Keratinocyte (primary cell): ENCODE data around the gene RNF130. TPM values are rescaled to one million over a fixed set of nuclear protein-coding genes. Genes with fewer than 3 reads are reported as not detected.

Experiments
- DNase-seq: peaks from one replicate; pipeline ENCODE4 v3.0.0-alpha.2; 2011; ENCODE audit warnings: low read depth, missing footprints, low spot score
- FAIRE-seq: peaks from 2 replicates; lab custom pipeline; 2011; peaks lifted over from hg19 to GRCh38; lab: Jason Lieb, UNC
- H2AFZ ChIP-seq: 2 replicates; pipeline ENCODE4 v1.6.0; 2012; ENCODE audit warnings: low read length, control low read depth, inconsistent platforms; ENCODE audit not compliant: control insufficient read depth
- H3K27ac ChIP-seq: 2 replicates; pipeline ENCODE4 v1.5.1; 2011; ENCODE audit warnings: low read length; ENCODE audit not compliant: control insufficient read depth, insufficient read depth
- H3K27me3 ChIP-seq: 3 replicates; pipeline ENCODE4 v1.6.0; 2011; ENCODE audit warnings: low read length; ENCODE audit not compliant: control insufficient read depth, insufficient read depth; ENCODE audit errors: extremely low read depth
- H3K36me3 ChIP-seq, 2 experiments: 2 replicates in 1 of 2; 3 replicates in 1 of 2; pipeline ENCODE4 v1.5.1; 2011; ENCODE audit warnings: low read length in 2 of 2, mild to moderate bottlenecking in 1 of 2; ENCODE audit not compliant: control insufficient read depth in 2 of 2, insufficient read depth in 2 of 2; ENCODE audit errors: extremely low read depth in 1 of 2
- H3K4me1 ChIP-seq: 3 replicates; pipeline ENCODE4 v1.5.1; 2011; ENCODE audit warnings: low read length; ENCODE audit not compliant: control insufficient read depth, insufficient read depth; ENCODE audit errors: extremely low read depth
- H3K4me2 ChIP-seq: 3 replicates; pipeline ENCODE4 v1.6.0; 2011; ENCODE audit warnings: low read depth, low read length; ENCODE audit not compliant: control insufficient read depth, insufficient read depth; ENCODE audit errors: extremely low read depth
- H3K4me3 ChIP-seq, 3 experiments: fragments of 200-600 bp in 1 of 3; sonication (generic) in 1 of 3; 2 replicates in 2 of 3; 3 replicates in 1 of 3; pipeline ENCODE4 v1.5.1; 2011 to 2016; ENCODE audit warnings: low read length in 3 of 3, mild to moderate bottlenecking in 3 of 3, control low read depth in 2 of 3, inconsistent platforms in 1 of 3, low read depth in 1 of 3, mixed read lengths in 1 of 3, mixed run types in 1 of 3, moderate library complexity in 1 of 3; ENCODE audit not compliant: control insufficient read depth in 2 of 3, insufficient read depth in 2 of 3; ENCODE audit errors: extremely low read depth in 1 of 3
- H3K79me2 ChIP-seq: 2 replicates; pipeline ENCODE4 v1.6.0; 2012; ENCODE audit warnings: low read length; ENCODE audit not compliant: control insufficient read depth, insufficient read depth
- H3K9ac ChIP-seq: 3 replicates; pipeline ENCODE4 v1.6.0; 2011; ENCODE audit warnings: low read length; ENCODE audit not compliant: control insufficient read depth, insufficient read depth; ENCODE audit errors: extremely low read depth
- H3K9me1 ChIP-seq: 3 replicates; pipeline ENCODE4 v1.6.0; 2011; ENCODE audit warnings: low read length; ENCODE audit not compliant: control insufficient read depth, insufficient read depth; ENCODE audit errors: extremely low read depth
- H3K9me3 ChIP-seq: 2 replicates; pipeline ENCODE4 v1.5.1; 2012; ENCODE audit warnings: low read depth, low read length; ENCODE audit not compliant: control insufficient read depth
- H4K20me1 ChIP-seq: 3 replicates; pipeline ENCODE4 v1.6.0; 2011; ENCODE audit warnings: low read length; ENCODE audit not compliant: control insufficient read depth, insufficient read depth; ENCODE audit errors: extremely low read depth
- CTCF ChIP-seq, 3 experiments: IDR thresholded peaks in 1 of 3; conservative IDR thresholded peaks in 1 of 3; optimal IDR thresholded peaks in 1 of 3; 2 replicates in 2 of 3; 3 replicates in 1 of 3; pipeline versions ENCODE3 to v1.5.1; 2011; ENCODE audit warnings: low read length in 3 of 3, mild to moderate bottlenecking in 3 of 3, moderate library complexity in 2 of 3, control low read depth in 1 of 3, inconsistent platforms in 1 of 3; ENCODE audit not compliant: insufficient read depth in 2 of 3; ENCODE audit errors: extremely low read depth in 1 of 3
- EZH2 ChIP-seq: IDR thresholded peaks from one replicate; pipeline ENCODE4 v1.6.1; 2012; ENCODE audit warnings: inconsistent platforms, mild to moderate bottlenecking, low read length, moderate library complexity
- dilution Hi-C: fragments of 300-500 bp; cut with MboI; formaldehyde crosslinking; loops from one replicate; pipeline ENCODE4 v1.7.0; 2020; ENCODE audit warnings: low sequenced_read_pairs; ENCODE audit not compliant: extremely low pct_ligation_motif_present
- polyA plus RNA-seq, 5 experiments: library from polyadenylated mRNA; depleted of rRNA in 3 of 5; stranded (reverse) in 3 of 5; stranded (forward) in 1 of 5; unstranded in 1 of 5; fragments of >200 nt; gene quantifications; 1 replicate in 1 of 5; 2 replicates in 3 of 5; 3 replicates in 1 of 5; pipeline versions ENCODE4 v1.2.1 to v1.2.3, GENCODE V29; 2011 to 2012; ENCODE audit warnings: missing spikeins in 2 of 5, low read depth in 1 of 5, low replicate concordance in 1 of 5

The RNF130 gene
- polyA plus RNA-seq, 1 donor (not counting 4 experiments of a cell fraction or from before 2014, with no cell fraction given): 20.0 TPM

- Histone ChIP-seq H2AFZ (no peak overlapping the region), H3K9me1 (no peaks in the 10 kb centered on the region), H3K9me3 (no peaks in the 10 kb centered on the region), H3K27ac (no peak overlapping the region), H3K9ac (no peak overlapping the region), H4K20me1 (no peaks in the 10 kb centered on the region), H3K4me1 (no peaks in the 10 kb centered on the region), H3K27me3 (no peaks in the 10 kb centered on the region), H3K36me3 (no peaks in the 10 kb centered on the region), H3K4me2 (no peak overlapping the region), H3K79me2 (no peaks in the 10 kb centered on the region), H3K4me3 (no peak overlapping the region)
- FAIRE-seq (no peak), DNase-seq (no peak)
- dilution Hi-C loops: no loop called here
- no peak for TF ChIP-seq EZH2
- no peak for TF ChIP-seq CTCF (optimal IDR thresholded peaks at IDR 0.05 in 1 of 3, IDR thresholded peaks at IDR 0.05 in 1 of 3, conservative IDR thresholded peaks at IDR 0.05 in 1 of 3; ENCODE audit: extremely low read depth in 1 of 3, insufficient read depth in 2 of 3, low read length in 3 of 3)
These were observed 28.4 kb upstream of the RNF130 start for GRCh38 chr5:180099733-180100611.

GRCh38 chr5:180098991-180099732, 27.6 kb upstream of the RNF130 start:
- Histone ChIP-seq H4K20me1 (no peaks in the 10 kb centered on the region), H3K4me3 (no peak overlapping the region), H3K9ac (no peak overlapping the region), H3K4me1 (no peaks in the 10 kb centered on the region), H3K4me2 (no peak overlapping the region), H3K9me1 (no peaks in the 10 kb centered on the region), H3K9me3 (no peaks in the 10 kb centered on the region), H3K27ac (no peak overlapping the region), H3K36me3 (no peaks in the 10 kb centered on the region), H3K27me3 (no peaks in the 10 kb centered on the region), H3K79me2 (no peaks in the 10 kb centered on the region), H2AFZ (no peak overlapping the region)
- DNase-seq (no peak), FAIRE-seq (no peak)
- dilution Hi-C loops: no loop called here
- no peak for TF ChIP-seq CTCF (optimal IDR thresholded peaks at IDR 0.05 in 1 of 3, IDR thresholded peaks at IDR 0.05 in 1 of 3, conservative IDR thresholded peaks at IDR 0.05 in 1 of 3; ENCODE audit: extremely low read depth in 1 of 3, insufficient read depth in 2 of 3, low read length in 3 of 3)
- no peak for TF ChIP-seq EZH2
